Esophagus squamous epithelium (tissue), 4 donors: ENCODE results near the gene TIMP2.

Experiments used
- CTCF ChIP-seq, 6 experiments: fragments of 450-650 bp in 4 of 6; fragments of 200-600 bp in 2 of 6; sonication (generic) in 2 of 6; IDR thresholded peaks; one replicate each; pipeline ENCODE4 v1.5.1; 2016 to 2019; ENCODE audit warnings: antibody characterized with exemption in 6 of 6, mild to moderate bottlenecking in 4 of 6, moderate library complexity in 4 of 6
- POLR2A ChIP-seq, 4 donors: fragments of 450-650 bp; IDR thresholded peaks; one replicate each; pipeline ENCODE4 v1.6.1; 2017; ENCODE audit warnings: antibody characterized with exemption in 4 of 4, mild to moderate bottlenecking in 4 of 4, moderate library complexity in 3 of 4

- TF ChIP-seq CTCF (IDR thresholded peaks at IDR 0.05) (no peak), POLR2A (IDR thresholded peaks at IDR 0.05) (no peak)
These were observed 20.8 kb downstream of the TIMP2 start for GRCh38 chr17:78904371-78904770.
